Memory B cell (primary cell): Measurements from ENCODE around the gene LRRC71.

Experiments
- ATAC-seq: fragments of 150-1000 bp; cut with Tn5 transposase; 2 replicates; pipeline ENCODE4 v1.10.0; 2021; ENCODE audit warnings: low read depth, mild to moderate bottlenecking, moderate library complexity
- DNase-seq, 2 donors: peaks; one replicate each; pipeline ENCODE4 v3.0.0; 2022; ENCODE audit warnings: low spot score in 2 of 2
- H3K27ac Mint-ChIP-seq: one replicate; pipeline ENCODE4 v1.8.0; 2022; ENCODE audit warnings: mild to moderate bottlenecking, moderate library complexity, mixed read lengths
- H3K27me3 Mint-ChIP-seq: one replicate; pipeline ENCODE4 v1.8.0; 2022; ENCODE audit warnings: mixed read lengths
- H3K36me3 Mint-ChIP-seq: one replicate; pipeline ENCODE4 v1.8.0; 2022; ENCODE audit warnings: mild to moderate bottlenecking, mixed read lengths
- H3K4me1 Mint-ChIP-seq: one replicate; pipeline ENCODE4 v1.8.0; 2022; ENCODE audit warnings: mixed read lengths
- H3K4me3 Mint-ChIP-seq: one replicate; pipeline ENCODE4 v1.8.0; 2022; ENCODE audit warnings: mild to moderate bottlenecking, moderate library complexity, mixed read lengths
- H3K9me3 Mint-ChIP-seq: one replicate; pipeline ENCODE4 v1.8.0; 2022; ENCODE audit warnings: mixed read lengths

LRRC71 gene

DNA sequence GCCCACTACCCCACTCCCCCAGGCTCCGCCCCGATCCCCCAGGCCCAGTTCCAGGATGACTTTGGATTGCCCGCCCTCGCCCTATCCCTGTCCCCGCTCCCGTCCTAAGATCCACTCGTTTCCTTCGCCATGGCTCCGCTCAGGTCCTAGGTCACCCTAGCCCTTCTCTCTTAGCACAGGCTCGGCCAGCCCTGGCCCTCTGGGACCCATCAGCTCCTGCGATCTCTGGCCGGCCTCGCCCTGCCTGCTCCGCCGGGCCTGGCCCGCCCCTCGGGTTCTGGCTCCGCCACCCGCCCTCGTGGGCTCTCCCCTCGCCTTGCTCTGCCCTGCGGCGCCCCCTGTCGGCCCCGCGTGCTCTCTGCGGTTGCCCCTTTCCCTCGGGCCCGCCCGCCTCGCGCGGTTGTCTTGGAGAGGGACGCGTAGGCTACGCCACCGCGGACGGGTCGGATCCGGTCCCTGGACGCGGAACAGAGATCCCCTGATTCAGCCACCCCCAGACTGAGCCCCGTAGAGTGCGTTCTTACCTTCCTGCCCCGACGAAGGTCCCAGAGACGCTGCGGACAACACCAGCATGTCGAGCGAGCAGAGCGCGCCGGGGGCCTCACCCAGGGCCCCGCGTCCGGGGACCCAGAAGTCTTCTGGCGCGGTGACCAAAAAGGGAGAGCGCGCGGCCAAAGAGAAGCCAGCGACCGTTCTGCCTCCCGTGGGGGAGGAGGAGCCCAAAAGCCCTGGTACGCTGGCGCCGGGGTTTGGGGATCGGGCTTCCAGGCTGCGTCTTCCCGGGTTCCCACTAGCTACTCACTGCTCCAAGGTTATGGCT, at the start of gene LRRC71:
Gene LRRC71 (plus strand): TSS at position 400 of the 820 bp plus-strand sequence. CDS start 172 bp downstream, at position 572.
- peak; percentile 37 for ATAC-seq
- Mint-ChIP-seq H3K4me3 (no peak within 1 kb of the TSS), H3K9me3 (no peaks in the 10 kb centered on the region), H3K36me3 (no peaks in the 10 kb centered on the region), H3K27me3 (peaks cover 34% of the 10 kb centered on the region), H3K27ac (no peak within 1 kb of the TSS), H3K4me1 (peaks cover 3% of the 10 kb centered on the region)
- DNase-seq: no peak

DNA sequence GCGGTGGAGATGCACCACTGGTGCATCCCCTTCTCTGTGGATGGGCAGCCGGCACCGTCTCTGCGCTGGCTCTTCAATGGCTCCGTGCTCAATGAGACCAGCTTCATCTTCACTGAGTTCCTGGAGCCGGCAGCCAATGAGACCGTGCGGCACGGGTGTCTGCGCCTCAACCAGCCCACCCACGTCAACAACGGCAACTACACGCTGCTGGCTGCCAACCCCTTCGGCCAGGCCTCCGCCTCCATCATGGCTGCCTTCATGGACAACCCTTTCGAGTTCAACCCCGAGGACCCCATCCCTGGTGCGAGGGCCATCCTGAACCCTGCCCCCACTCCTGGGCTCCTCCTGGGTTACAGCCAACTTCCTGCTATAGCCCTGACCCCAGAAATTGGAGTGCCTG, 46.8 kb upstream of the LRRC71 start:
- ATAC-seq: no peak
- H3K36me3 Mint-ChIP-seq: no peaks in the 10 kb centered on the region
- H3K4me3 Mint-ChIP-seq: no peak overlapping the region
- H3K27me3 Mint-ChIP-seq: peaks cover 28% of the 10 kb centered on the region
- no peak overlapping the region for H3K27ac Mint-ChIP-seq
- H3K9me3 Mint-ChIP-seq: no peaks in the 10 kb centered on the region
- DNase-seq: no peak
- no peaks in the 10 kb centered on the region for H3K4me1 Mint-ChIP-seq

DNA sequence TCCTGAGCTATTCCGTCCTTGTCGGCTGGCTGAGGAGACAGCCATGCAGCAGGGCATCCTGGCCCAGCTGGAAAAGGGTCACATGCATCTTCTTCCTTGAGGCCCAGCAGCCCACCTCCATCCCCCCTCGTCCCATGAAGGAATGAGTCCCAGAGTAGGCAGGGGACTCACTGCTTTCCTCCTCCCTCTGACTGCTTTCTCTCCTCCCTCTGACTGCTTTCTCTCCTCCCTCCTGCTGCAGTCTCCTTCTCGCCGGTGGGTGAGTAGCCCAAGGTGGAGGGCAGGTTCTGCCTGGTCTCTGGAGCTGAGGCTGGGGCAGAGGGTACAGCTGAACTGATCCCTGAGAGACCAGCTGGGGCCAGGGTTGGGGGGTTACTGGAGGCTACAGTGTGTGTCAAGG, 46.3 kb upstream of the LRRC71 start:
- Mint-ChIP-seq H3K27ac (no peak overlapping the region), H3K4me3 (no peak overlapping the region), H3K36me3 (no peaks in the 10 kb centered on the region), H3K27me3 (peaks cover 26% of the 10 kb centered on the region), H3K4me1 (no peaks in the 10 kb centered on the region), H3K9me3 (no peaks in the 10 kb centered on the region)
- ATAC-seq (no peak), DNase-seq (no peak)

DNA sequence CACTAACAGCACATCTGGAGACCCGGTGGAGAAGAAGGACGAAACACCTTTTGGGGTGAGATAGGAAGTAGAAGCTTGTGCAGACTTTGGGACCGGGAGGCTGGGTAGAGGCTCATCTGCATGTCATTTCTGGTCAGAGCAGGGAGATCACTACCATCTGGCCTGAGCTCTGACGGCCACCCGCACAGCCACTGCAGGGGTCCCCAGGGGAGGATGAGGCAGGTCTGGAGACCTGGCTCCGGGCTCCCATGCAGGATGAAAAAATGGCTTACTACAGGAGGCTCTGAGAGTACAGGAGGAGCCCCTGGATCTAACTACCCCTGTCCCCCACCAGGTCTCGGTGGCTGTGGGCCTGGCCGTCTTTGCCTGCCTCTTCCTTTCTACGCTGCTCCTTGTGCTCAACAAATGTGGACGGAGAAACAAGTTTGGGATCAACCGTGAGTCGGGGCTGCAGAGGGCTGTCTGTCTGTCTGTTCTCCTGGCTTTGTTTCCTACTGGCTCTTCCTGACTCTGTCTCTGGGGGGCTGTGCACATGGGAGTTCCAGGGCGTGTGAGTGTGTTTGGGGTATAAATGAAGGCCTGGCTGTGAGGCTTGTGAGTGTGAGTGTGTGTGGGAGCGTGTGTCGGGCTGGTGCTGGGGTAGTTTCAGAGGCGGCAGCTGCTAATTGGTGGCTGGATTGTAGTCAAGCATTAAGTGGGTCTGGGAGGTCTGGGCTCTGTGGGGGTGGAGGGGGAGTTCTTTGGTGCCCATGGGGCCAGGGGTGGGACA, 45.7 kb upstream of the LRRC71 start:
- Mint-ChIP-seq H3K27ac (no peak overlapping the region), H3K27me3 (peaks cover 23% of the 10 kb centered on the region), H3K4me1 (no peaks in the 10 kb centered on the region), H3K4me3 (no peak overlapping the region), H3K9me3 (no peaks in the 10 kb centered on the region), H3K36me3 (no peaks in the 10 kb centered on the region)
- no peak for DNase-seq
- no peak for ATAC-seq

DNA sequence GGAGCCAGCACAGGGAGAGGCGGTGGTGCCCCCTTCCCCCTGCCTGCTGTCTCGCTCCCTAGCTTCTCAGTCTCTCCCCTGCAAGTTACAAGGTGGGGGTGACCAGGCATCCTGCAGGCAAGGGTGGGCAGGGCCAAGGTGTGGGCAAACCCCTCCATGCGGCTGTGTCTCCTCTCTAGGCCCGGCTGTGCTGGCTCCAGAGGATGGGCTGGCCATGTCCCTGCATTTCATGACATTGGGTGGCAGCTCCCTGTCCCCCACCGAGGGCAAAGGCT, 45.2 kb upstream of the LRRC71 start:
- Mint-ChIP-seq H3K27ac (no peak overlapping the region), H3K9me3 (no peaks in the 10 kb centered on the region), H3K4me3 (no peak overlapping the region), H3K36me3 (no peaks in the 10 kb centered on the region), H3K27me3 (peaks cover 26% of the 10 kb centered on the region), H3K4me1 (no peaks in the 10 kb centered on the region)
- DNase-seq: no peak
- no peak for ATAC-seq

DNA sequence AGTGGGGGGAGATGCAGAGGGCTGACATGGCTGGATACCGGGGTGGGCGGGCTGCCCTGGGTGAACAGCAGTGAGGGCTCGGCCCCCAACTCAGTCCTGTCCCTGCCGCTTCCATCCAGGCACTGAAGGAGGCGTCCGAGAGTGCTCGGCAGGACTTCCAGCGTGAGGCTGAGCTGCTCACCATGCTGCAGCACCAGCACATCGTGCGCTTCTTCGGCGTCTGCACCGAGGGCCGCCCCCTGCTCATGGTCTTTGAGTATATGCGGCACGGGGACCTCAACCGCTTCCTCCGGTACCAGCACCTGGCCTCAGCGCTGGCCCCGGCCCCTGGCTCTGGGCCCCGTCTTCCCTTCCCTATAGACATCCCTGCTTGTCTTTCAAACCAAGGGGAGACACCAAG, 44.2 kb upstream of the LRRC71 start:
- H3K27me3 Mint-ChIP-seq: peaks cover 25% of the 10 kb centered on the region

DNA sequence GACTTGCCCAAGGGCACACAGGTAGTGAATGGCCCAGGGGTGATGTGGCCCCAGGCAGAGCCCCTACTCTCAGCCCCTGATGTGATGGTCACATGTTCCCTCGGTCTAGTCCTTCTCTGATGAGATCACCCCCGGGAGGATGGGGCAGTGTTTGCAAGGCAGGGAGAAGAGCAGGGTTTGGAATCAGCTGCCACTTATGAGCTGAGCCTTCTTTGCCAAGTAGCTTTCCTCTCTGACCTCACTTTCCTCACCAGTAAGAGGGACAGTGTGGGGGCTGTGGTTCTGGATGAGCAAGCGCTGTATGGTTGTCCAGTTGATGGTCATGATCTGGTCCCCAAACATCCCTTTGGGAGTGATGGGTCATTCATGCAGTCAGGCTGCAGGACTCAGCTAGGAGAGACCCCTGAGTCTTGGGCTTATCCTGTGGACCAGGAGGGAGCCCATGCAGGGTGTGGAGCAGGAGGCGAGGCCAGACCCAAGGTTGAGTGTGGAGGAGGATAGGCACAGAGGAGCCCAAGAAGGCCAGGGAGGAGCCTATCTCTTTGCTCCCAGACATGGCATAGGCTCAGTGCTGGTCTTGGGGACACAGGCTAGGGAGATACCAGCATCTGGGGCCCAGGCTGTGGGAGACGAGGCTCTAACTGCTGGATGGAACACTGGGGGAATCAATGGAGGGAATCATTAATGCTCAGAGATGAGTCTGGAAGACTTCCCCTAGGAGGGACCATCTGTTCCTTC, 42.8 kb upstream of the LRRC71 start:
- ATAC-seq: no peak

More for the DNA sequence above, 44.2 kb upstream of the LRRC71 start:
- no peak for DNase-seq
- no peaks in the 10 kb centered on the region for H3K4me1 Mint-ChIP-seq
- H3K4me3 Mint-ChIP-seq: no peak overlapping the region
- no peaks in the 10 kb centered on the region for H3K36me3 Mint-ChIP-seq
- H3K27ac Mint-ChIP-seq: no peak overlapping the region
- H3K9me3 Mint-ChIP-seq: no peaks in the 10 kb centered on the region
- no peak for ATAC-seq

DNA sequence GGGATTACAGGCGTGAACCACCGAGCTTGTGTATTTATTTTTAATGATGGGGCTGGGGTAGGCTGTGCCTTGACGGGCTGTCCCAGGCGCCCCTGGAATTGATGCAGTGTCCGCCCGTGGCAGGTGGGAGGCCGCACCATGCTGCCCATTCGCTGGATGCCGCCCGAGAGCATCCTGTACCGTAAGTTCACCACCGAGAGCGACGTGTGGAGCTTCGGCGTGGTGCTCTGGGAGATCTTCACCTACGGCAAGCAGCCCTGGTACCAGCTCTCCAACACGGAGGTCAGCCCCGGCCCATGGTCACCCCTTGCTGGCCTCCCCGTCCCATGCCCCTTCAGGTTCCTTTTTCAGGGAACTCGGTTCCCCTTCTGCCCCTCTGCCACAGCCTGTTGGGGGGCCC, 40.6 kb upstream of the LRRC71 start:
- no peak for ATAC-seq
- no peaks in the 10 kb centered on the region for H3K36me3 Mint-ChIP-seq
- DNase-seq: no peak
- no peaks in the 10 kb centered on the region for H3K4me1 Mint-ChIP-seq
- no peak overlapping the region for H3K27ac Mint-ChIP-seq
- H3K4me3 Mint-ChIP-seq: no peak overlapping the region
- H3K27me3 Mint-ChIP-seq: peaks cover 30% of the 10 kb centered on the region
- H3K9me3 Mint-ChIP-seq: no peaks in the 10 kb centered on the region

More for the DNA sequence above, 42.8 kb upstream of the LRRC71 start:
- Mint-ChIP-seq H3K27me3 (peaks cover 29% of the 10 kb centered on the region), H3K9me3 (no peaks in the 10 kb centered on the region), H3K36me3 (no peaks in the 10 kb centered on the region), H3K4me3 (no peak overlapping the region), H3K27ac (no peak overlapping the region), H3K4me1 (no peaks in the 10 kb centered on the region)
- no peak for DNase-seq

DNA sequence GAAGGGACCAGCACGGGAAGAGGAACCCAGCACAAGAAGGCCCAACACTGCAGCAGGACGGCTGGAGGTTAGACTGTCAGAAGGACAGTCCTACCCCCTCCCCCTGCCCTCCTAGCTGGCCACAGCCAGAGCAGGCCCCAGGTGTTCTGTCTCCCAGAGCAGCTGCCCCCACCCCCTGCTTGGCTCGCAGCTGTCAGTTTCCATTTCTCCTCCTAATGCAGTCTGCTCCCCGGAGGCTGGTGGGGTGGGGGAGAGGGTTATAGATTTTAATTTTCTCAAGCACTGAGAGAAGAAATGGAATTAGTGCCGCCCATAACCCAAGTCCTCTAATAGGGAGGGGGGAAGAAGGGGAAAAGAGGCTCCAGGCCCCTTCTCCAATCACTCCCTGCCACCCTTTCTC, 40.0 kb upstream of the LRRC71 start:
- no peaks in the 10 kb centered on the region for H3K9me3 Mint-ChIP-seq
- H3K27me3 Mint-ChIP-seq: peaks cover 28% of the 10 kb centered on the region
- no peak overlapping the region for H3K4me3 Mint-ChIP-seq

DNA sequence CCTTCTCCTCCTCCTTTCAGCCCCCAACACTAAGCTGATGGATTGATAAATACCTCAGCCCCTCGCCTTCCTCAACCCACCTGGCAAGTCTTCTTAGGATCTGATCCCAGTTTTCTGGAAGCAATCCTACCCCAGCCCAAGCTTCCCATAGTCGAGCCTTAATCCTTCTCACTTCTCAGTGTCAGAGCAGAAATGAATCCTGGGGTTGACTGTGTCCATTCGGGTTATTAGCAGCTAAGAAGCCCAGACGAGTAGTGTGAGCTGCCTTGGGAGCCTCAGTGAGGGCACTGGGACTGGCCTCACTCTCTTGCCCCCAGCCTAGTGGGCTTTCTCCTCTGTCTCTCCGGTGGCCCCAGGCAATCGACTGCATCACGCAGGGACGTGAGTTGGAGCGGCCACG, 39.3 kb upstream of the LRRC71 start:
- no peak overlapping the region for H3K4me3 Mint-ChIP-seq
- H3K27me3 Mint-ChIP-seq: peaks cover 29% of the 10 kb centered on the region
- no peak overlapping the region for H3K27ac Mint-ChIP-seq
- no peaks in the 10 kb centered on the region for H3K4me1 Mint-ChIP-seq
- DNase-seq (no peak), ATAC-seq (no peak)
- H3K36me3 Mint-ChIP-seq: no peaks in the 10 kb centered on the region
- no peaks in the 10 kb centered on the region for H3K9me3 Mint-ChIP-seq

More for the DNA sequence above, 40.0 kb upstream of the LRRC71 start:
- H3K36me3 Mint-ChIP-seq: no peaks in the 10 kb centered on the region
- DNase-seq (no peak), ATAC-seq (no peak)
- no peaks in the 10 kb centered on the region for H3K4me1 Mint-ChIP-seq
- no peak overlapping the region for H3K27ac Mint-ChIP-seq

DNA sequence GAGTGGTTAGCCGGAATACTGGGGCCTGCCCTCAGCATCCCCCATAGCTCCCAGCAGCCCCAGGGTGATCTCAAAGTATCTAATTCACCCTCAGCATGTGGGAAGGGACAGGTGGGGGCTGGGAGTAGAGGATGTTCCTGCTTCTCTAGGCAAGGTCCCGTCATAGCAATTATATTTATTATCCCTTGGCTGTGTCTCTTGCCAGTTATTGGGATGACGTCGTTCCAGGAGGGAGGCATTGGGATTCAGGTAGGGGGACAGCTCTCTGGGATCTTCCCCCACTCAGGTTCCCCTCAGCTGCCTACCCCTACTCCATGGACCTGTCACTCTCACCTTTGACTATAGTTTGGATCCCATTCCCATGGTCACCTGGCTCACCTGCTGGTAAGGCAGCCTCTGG, 38.8 kb upstream of the LRRC71 start:
- Mint-ChIP-seq H3K4me3 (no peak overlapping the region), H3K27me3 (peaks cover 28% of the 10 kb centered on the region), H3K4me1 (no peaks in the 10 kb centered on the region), H3K9me3 (no peaks in the 10 kb centered on the region), H3K27ac (no peak overlapping the region), H3K36me3 (no peaks in the 10 kb centered on the region)
- ATAC-seq: no peak
- no peak for DNase-seq

DNA sequence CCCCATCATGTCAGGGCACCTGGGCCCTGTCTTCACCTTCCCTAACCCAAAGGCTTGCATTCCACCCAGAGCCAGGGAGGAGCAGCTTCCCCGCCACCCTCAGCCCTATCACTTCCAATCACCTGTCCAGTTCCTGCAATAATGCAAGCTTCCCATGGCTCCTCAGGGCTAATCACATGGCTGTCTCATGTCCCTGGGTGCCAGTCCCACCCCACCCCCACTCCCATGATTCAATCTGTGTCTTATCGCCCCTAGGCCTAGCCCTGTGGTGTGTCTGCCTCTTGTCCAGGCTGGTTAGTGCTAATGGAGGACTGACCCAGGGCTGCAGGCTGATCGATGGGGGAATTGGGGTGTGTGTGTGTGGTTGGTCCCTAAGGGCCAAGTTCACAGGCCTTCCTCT, 37.9 kb upstream of the LRRC71 start:
- no peak overlapping the region for H3K27ac Mint-ChIP-seq
- ATAC-seq (no peak), DNase-seq (no peak)
- H3K36me3 Mint-ChIP-seq: no peaks in the 10 kb centered on the region
- no peaks in the 10 kb centered on the region for H3K4me1 Mint-ChIP-seq
- peaks cover 30% of the 10 kb centered on the region for H3K27me3 Mint-ChIP-seq
- H3K9me3 Mint-ChIP-seq: no peaks in the 10 kb centered on the region
- no peak overlapping the region for H3K4me3 Mint-ChIP-seq

DNA sequence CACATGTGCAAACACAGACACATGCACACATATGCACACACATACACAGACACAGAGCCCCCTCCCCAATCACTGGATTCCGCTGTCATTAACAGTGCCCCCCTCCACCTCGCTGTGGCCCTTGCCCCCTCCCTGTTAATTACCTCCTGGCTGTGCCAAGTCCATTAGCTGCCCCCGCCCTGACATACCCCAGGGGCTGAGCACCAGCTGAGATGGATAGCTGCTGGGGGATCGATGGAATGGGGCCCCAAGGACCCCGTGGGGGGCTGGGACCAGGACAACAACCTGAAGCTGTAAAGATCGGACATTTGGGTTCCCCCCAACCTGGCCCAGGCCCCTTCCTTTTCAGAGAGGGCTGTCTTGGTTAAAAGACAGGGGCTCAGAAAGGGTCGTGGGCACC, 36.5 kb upstream of the LRRC71 start:
- ATAC-seq (no peak), DNase-seq (no peak)
- H3K36me3 Mint-ChIP-seq: no peaks in the 10 kb centered on the region
- no peaks in the 10 kb centered on the region for H3K9me3 Mint-ChIP-seq
- H3K4me3 Mint-ChIP-seq: no peak overlapping the region
- H3K27ac Mint-ChIP-seq: no peak overlapping the region
- H3K27me3 Mint-ChIP-seq: peaks cover 31% of the 10 kb centered on the region
- no peaks in the 10 kb centered on the region for H3K4me1 Mint-ChIP-seq

DNA sequence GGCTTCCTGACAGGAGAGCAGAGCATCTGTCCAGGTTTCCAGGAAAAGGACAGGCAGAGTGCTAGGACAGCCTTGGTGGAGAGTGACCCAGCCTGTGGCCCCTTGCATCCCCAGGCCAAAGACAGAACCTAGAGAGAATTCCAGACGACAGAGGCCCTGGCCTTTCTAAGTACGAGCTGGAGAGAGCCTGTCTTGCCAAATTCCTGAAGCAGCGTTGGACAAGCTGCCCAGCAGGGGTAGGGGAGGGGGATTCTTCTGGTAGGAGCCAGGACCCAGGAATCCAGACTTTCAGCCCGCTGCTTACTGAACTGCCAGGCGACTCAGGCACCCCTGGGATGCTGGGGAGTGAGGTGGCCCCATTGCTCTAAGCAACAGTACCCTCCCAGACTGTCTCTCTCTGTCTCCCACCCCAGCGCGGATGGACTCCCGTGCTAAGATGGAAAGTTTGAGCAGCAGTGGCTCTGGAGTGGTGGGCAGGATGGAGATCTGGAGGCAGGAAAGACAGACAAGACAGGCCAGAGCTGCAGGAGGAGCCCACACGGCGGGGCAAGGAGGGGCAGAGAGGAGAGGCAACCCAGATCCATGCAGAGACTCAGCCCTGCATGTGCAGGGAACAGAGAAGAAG, 35.8 kb upstream of the LRRC71 start:
- H3K36me3 Mint-ChIP-seq: no peaks in the 10 kb centered on the region
- H3K4me1 Mint-ChIP-seq: no peaks in the 10 kb centered on the region
- no peak overlapping the region for H3K4me3 Mint-ChIP-seq
- no peak overlapping the region for H3K27ac Mint-ChIP-seq
- DNase-seq (no peak), ATAC-seq (no peak)
- H3K9me3 Mint-ChIP-seq: no peaks in the 10 kb centered on the region
- peaks cover 33% of the 10 kb centered on the region for H3K27me3 Mint-ChIP-seq
